MCF 10A (cell line): ENCODE data around the gene GALR2. TPM values are rescaled to one million over a fixed set of nuclear protein-coding genes. Genes with fewer than 3 reads are reported as not detected.

ENCODE experiments used
- BruUV-seq: library from RNA; stranded (reverse); fragments of 400-500 nt; replicated peaks from 2 replicates; lab custom pipeline; 2021; lab: Mats Ljungman, UMichigan
- CTCF ChIA-PET: fragments of 300-600 bp; sonication (Branson Sonifier 250); formaldehyde crosslinking; extraction: SDS; loops from one replicate; lab custom pipeline; 2021; ENCODE audit warnings: antibody characterized with exemption, inconsistent platforms; lab: Yijun Ruan, JAX
- POLR2A ChIA-PET: fragments of 300-600, 350-650 bp; sonication (Branson Sonifier 250); formaldehyde crosslinking; extraction: SDS; loops from one replicate; lab custom pipeline; 2020; ENCODE audit warnings: antibody characterized with exemption, inconsistent platforms; lab: Yijun Ruan, JAX
- DNase-seq: peaks from one replicate; pipeline ENCODE4 v3.0.0-alpha.2; 2018; ENCODE audit not compliant: unreplicated experiment
- H3K27ac Mint-ChIP-seq: one replicate; pipeline ENCODE4 v1.8.0; 2022; ENCODE audit warnings: mild to moderate bottlenecking, low read depth, mixed read lengths; ENCODE audit not compliant: unreplicated experiment
- H3K27me3 Mint-ChIP-seq: one replicate; pipeline ENCODE4 v1.8.0; 2022; ENCODE audit warnings: mixed read lengths; ENCODE audit not compliant: insufficient read depth, unreplicated experiment
- H3K36me3 Mint-ChIP-seq: one replicate; pipeline ENCODE4 v1.8.0; 2022; ENCODE audit warnings: mild to moderate bottlenecking, moderate library complexity, mixed read lengths; ENCODE audit not compliant: insufficient read depth, unreplicated experiment
- H3K4me1 Mint-ChIP-seq: one replicate; pipeline ENCODE4 v1.8.0; 2022; ENCODE audit warnings: mixed read lengths; ENCODE audit not compliant: insufficient read depth, unreplicated experiment
- H3K4me3 Mint-ChIP-seq: one replicate; pipeline ENCODE4 v1.8.0; 2022; ENCODE audit warnings: mild to moderate bottlenecking, moderate library complexity, mixed read lengths; ENCODE audit not compliant: unreplicated experiment
- H3K9me3 Mint-ChIP-seq: one replicate; pipeline ENCODE4 v1.8.0; 2022; ENCODE audit warnings: mixed read lengths; ENCODE audit not compliant: unreplicated experiment
- intact Hi-C: fragments of 100-400 bp; cut with micrococcal nuclease; formaldehyde crosslinking; loops from 2 replicates; pipeline ENCODE4 v1.14.1; 2022
- total RNA-seq: library from RNA; stranded (reverse); gene quantifications from 2 replicates; pipeline ENCODE4 v1.2.3, GENCODE V29; 2022
- TF ChIP-seq, protein P1 (sequence below): fragments of 200-600 bp; IDR thresholded peaks from one replicate; pipeline ENCODE4 v1.8.0; 2022; ENCODE audit warnings: antibody characterized with exemption, mild to moderate bottlenecking; ENCODE audit not compliant: unreplicated experiment

The GALR2 gene
- total RNA-seq, 1 experiment from 2014 or later, result 0.37 TPM

DNA sequence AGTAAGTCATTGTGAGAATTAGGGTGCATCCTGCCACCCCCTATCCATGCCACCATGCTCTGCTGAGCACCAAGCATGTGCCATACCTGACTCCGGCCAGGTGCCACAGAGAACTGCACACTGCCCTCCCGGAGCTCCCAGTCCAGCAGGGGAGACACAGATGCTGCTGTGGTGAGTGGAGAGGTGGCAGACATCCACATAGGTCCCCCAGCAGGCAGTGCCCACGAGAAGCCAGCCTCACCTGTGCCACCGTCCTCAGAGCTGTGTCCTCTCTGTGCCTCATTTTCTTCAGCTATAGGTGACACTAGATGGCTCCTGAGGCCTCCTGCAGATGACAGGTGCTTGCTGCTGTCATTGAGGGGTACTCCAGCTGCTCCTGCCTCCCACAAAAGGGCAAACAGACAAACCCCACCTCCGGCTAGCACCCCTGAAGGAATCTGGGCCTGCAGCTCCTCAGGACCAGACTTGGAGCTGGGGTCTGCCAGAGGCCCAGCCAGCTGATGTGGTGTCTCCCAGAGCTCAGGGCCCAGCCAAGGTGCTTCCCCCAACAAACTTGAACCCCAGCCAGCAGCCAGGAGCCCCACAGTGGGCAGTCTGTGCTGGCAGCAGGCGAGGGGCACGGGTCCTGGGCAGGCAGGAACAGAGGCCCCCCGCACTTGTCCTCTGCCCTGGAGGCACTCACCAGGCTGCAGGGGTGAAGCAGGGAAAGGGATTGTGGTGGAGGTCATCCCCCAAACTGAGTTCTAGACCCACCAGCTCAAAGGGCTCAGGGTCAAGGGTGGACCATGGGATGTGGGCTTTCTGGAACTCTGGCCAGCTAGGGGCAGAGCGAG is 49.4 kb downstream of the GALR2 start:
- ChIA-PET POLR2A (interaction anchor here (0.6 to 0.8 kb wide), 2 partner anchors 9 to 40 kb away, joined by 3 read pairs; no protein-coding TSS in a partner anchor), CTCF (interaction anchor here (0.6 to 7.2 kb wide), 11 partner anchors 10 to 1952 kb away, joined by 3 to 82 read pairs (median 3); no protein-coding TSS in a partner anchor)
- Mint-ChIP-seq H3K9me3 (no peaks in the 10 kb centered on the region), H3K27ac (no peak overlapping the region), H3K4me3 (no peak overlapping the region), H3K36me3 (no peaks in the 10 kb centered on the region), H3K4me1 (no peaks in the 10 kb centered on the region), H3K27me3 (no peaks in the 10 kb centered on the region)
- TF ChIP-seq, protein P1, sequence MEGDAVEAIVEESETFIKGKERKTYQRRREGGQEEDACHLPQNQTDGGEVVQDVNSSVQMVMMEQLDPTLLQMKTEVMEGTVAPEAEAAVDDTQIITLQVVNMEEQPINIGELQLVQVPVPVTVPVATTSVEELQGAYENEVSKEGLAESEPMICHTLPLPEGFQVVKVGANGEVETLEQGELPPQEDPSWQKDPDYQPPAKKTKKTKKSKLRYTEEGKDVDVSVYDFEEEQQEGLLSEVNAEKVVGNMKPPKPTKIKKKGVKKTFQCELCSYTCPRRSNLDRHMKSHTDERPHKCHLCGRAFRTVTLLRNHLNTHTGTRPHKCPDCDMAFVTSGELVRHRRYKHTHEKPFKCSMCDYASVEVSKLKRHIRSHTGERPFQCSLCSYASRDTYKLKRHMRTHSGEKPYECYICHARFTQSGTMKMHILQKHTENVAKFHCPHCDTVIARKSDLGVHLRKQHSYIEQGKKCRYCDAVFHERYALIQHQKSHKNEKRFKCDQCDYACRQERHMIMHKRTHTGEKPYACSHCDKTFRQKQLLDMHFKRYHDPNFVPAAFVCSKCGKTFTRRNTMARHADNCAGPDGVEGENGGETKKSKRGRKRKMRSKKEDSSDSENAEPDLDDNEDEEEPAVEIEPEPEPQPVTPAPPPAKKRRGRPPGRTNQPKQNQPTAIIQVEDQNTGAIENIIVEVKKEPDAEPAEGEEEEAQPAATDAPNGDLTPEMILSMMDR, result no peak
- intact Hi-C loops, result no loop called here
- no TSS peak for BruUV-seq
- no peak for DNase-seq

DNA sequence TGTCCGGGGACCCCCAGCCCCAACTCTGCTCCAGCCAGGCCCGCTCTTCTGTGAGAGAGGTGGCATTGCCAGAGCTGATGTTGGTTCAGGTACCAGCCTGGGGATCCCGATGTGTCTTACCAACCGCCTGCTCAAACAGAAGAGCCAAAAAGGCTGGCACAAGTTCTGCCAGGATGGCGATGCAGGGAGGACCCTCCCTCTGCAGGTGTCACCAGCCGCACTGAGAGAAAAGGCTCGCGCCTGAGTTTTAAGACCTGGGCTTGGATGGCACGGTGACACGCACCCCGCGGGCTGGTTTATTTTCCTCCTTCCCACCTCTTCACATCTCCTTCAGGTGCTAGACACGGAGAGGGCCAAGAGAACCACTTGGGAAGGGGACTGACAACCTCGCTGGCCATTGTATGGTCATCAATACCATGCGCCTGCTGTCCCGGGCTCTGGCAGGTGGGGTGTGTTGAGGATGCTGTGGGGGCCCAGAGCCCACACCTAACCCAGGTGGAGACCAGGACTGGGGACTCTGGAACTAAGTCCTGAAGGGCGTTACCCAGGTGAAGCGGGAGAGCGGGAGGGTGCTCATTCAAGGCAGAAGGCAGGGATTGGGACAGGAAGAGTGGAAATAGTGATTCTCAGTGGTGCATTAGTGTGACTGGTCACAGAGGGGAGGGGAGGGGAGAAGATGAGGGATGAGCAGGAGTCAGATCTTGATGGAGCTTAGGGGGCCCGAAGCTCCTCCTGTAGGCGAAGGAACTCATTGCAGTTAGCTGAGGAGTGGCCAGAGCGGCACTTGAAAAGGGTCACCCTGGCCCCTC is 50.2 kb downstream of the GALR2 start:
- H3K27ac Mint-ChIP-seq, result no peak overlapping the region
- intact Hi-C loops, result no loop called here
- BruUV-seq, result no TSS peak
- no peaks in the 10 kb centered on the region for H3K36me3 Mint-ChIP-seq
- H3K9me3 Mint-ChIP-seq, result no peaks in the 10 kb centered on the region
- TF ChIP-seq, protein P1, result no peak
- H3K27me3 Mint-ChIP-seq, result no peaks in the 10 kb centered on the region
- no peak overlapping the region for H3K4me3 Mint-ChIP-seq
- ChIA-PET POLR2A (interaction anchor here (0.6 to 1.9 kb wide), 4 partner anchors 41 to 147 kb away, joined by 3 to 4 read pairs (median 3); no protein-coding TSS in a partner anchor), CTCF (interaction anchor here (0.6 to 7.2 kb wide), 5 partner anchors 10 to 156 kb away, joined by 3 to 82 read pairs (median 3); no protein-coding TSS in a partner anchor)
- DNase-seq, result no peak
- no peaks in the 10 kb centered on the region for H3K4me1 Mint-ChIP-seq

DNA sequence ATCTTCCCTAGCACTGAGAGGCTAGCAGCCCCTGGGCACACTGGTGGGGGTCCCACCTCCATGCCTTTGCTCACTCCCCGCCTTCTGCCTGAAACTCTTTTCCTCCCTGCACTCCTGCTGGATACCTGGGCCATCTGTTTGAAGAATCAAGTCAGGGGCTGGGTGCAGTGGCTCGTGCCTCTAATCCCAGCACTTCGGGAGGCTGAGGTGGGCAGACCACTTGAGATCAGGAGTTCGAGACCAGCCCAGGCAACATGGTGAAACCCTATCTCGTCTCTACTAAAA is 50.8 kb downstream of the GALR2 start:
- ChIA-PET POLR2A (interaction anchor here (0.7 to 1.9 kb wide), 3 partner anchors 59 to 147 kb away, joined by 3 to 4 read pairs (median 3); no protein-coding TSS in a partner anchor), CTCF (interaction anchor here (0.6 to 2.2 kb wide), 3 partner anchors 11 to 155 kb away, joined by 3 to 12 read pairs (median 3); no protein-coding TSS in a partner anchor)
- DNase-seq, result no peak
- TF ChIP-seq, protein P1, result no peak
- Mint-ChIP-seq H3K4me3 (no peak overlapping the region), H3K27me3 (no peaks in the 10 kb centered on the region), H3K27ac (no peak overlapping the region), H3K9me3 (no peaks in the 10 kb centered on the region), H3K4me1 (no peaks in the 10 kb centered on the region), H3K36me3 (no peaks in the 10 kb centered on the region)
- BruUV-seq, result no TSS peak
- intact Hi-C loops, result no loop called here
